ENCODE data around the gene ACOT6.

- TF ChIP-seq CTCF (IDR thresholded peaks at IDR 0.05): no peak
- peak in 1 of 3 donors; percentile 39 for TF ChIP-seq POLR2AphosphoS5 (IDR thresholded peaks at IDR 0.05)
These were observed 50.2 kb downstream of the ACOT6 start for GRCh38 chr14:73662487-73662943.

All from stomach (tissue), 4 donors.